ENCODE results near the gene NDUFS2. TPM values are rescaled to one million over a fixed set of nuclear protein-coding genes. Genes with fewer than 3 reads are reported as not detected.
A peak's percentile ranks its signal among the peaks of the same experiment; 100 is the strongest.

Gene NDUFS2
- total and polyA plus RNA-seq, 4 donors, result 110 to 196 (median 168) TPM

DNA sequence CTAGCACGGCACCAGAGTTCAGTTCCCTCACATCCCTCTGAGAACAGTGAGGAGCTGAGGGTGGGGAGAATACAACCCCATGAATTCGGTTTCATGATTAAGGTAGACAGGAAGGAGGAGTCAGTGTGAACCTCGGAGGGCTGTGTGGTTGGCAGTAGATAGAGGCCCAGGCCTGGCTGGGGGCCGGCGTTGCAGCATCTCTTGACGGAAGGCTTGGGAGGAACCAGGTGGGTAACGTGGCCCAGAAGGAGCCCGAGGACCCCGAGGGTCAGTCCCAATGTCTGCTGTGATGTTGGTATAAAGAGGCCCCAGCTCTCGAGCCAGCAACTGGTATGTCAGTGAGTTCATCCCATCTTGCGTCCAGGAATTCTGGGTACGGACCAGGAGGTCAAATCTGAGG lies 30.5 kb upstream of the NDUFS2 start:
- Histone ChIP-seq H3K4me1 (ENCODE audit: control insufficient read depth, insufficient read depth, low read length) (peaks cover 19% of the 10 kb centered on the region), H3K9me3 (ENCODE audit: control insufficient read depth, insufficient read depth, low read length) (no peaks in the 10 kb centered on the region), H3K36me3 (ENCODE audit: control insufficient read depth, insufficient read depth, low read length) (peaks cover 77% of the 10 kb centered on the region), H3K4me3 (ENCODE audit: low read depth, low read length) (no peak overlapping the region), H3K27me3 (ENCODE audit: control insufficient read depth, insufficient read depth, low read length) (no peaks in the 10 kb centered on the region), H3K27ac (ENCODE audit: low read depth, low read length) (no peak overlapping the region)
- 89% methylated on average over 11 of the region's 12 CpGs for WGBS (ENCODE audit: insufficient coverage)
- DNase-seq (ENCODE audit: low read depth in 4 of 6, low spot score in 6 of 6), result no peak

DNA sequence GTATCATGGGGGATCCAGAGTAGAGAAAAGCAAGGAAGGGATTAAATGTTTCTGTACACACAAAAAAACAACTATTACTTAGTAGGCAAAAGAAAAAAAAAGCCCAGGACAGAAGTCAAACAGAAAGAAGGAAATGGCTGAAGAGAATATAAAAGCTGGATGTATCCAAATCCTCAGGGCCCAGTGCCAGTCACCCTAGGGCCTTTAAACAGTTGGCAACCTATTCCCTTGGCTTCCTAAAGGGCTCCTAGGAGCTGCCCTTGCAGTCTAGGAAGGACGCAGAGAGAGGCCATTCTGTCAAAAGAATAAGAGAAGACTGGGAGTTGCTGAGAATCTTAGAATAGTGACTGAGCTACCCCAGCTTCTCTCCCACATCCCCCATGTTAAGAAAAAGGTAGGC lies 29.8 kb upstream of the NDUFS2 start:
- no peak overlapping the region for H3K27ac ChIP-seq (ENCODE audit: low read depth, low read length)
- no peaks in the 10 kb centered on the region for H3K27me3 ChIP-seq (ENCODE audit: control insufficient read depth, insufficient read depth, low read length)
- H3K36me3 ChIP-seq (ENCODE audit: control insufficient read depth, insufficient read depth, low read length), result peaks cover 80% of the 10 kb centered on the region
- H3K9me3 ChIP-seq (ENCODE audit: control insufficient read depth, insufficient read depth, low read length), result no peaks in the 10 kb centered on the region
- DNase-seq (ENCODE audit: low read depth in 4 of 6, low spot score in 6 of 6), result no peak
- no CpG with 5 or more reads among the region's 1 CpG for WGBS (ENCODE audit: insufficient coverage)
- H3K4me3 ChIP-seq (ENCODE audit: low read depth, low read length), result no peak overlapping the region
- H3K4me1 ChIP-seq (ENCODE audit: control insufficient read depth, insufficient read depth, low read length), result peaks cover 15% of the 10 kb centered on the region

- Histone ChIP-seq H3K36me3 (ENCODE audit: control insufficient read depth, insufficient read depth, low read length) (peaks cover 77% of the 10 kb centered on the region), H3K27me3 (ENCODE audit: control insufficient read depth, insufficient read depth, low read length) (no peaks in the 10 kb centered on the region), H3K9me3 (ENCODE audit: control insufficient read depth, insufficient read depth, low read length) (no peaks in the 10 kb centered on the region), H3K4me1 (ENCODE audit: control insufficient read depth, insufficient read depth, low read length) (peaks cover 15% of the 10 kb centered on the region), H3K27ac (ENCODE audit: low read depth, low read length) (no peak overlapping the region), H3K4me3 (ENCODE audit: low read depth, low read length) (no peak overlapping the region)
- no peak for DNase-seq (ENCODE audit: low read depth in 4 of 6, low spot score in 6 of 6)
- WGBS (ENCODE audit: insufficient coverage), result 100% methylated on average over 1 of the region's 4 CpGs
Measured at GRCh38 chr1:161172776-161173376, 29.3 kb upstream of the NDUFS2 start.

GRCh38 chr1:161173711-161174110 lies 28.5 kb upstream of the NDUFS2 start:
- Histone ChIP-seq H3K27ac (ENCODE audit: low read depth, low read length) (no peak overlapping the region), H3K9me3 (ENCODE audit: control insufficient read depth, insufficient read depth, low read length) (no peaks in the 10 kb centered on the region), H3K27me3 (ENCODE audit: control insufficient read depth, insufficient read depth, low read length) (no peaks in the 10 kb centered on the region), H3K36me3 (ENCODE audit: control insufficient read depth, insufficient read depth, low read length) (peaks cover 69% of the 10 kb centered on the region), H3K4me3 (ENCODE audit: low read depth, low read length) (no peak overlapping the region), H3K4me1 (ENCODE audit: control insufficient read depth, insufficient read depth, low read length) (peaks cover 13% of the 10 kb centered on the region)
- WGBS (ENCODE audit: insufficient coverage), result 98% methylated on average over 10 of the region's 11 CpGs
- DNase-seq (ENCODE audit: low read depth in 4 of 6, low spot score in 6 of 6), result no peak

GRCh38 chr1:161174911-161175310 lies 27.3 kb upstream of the NDUFS2 start:
- Histone ChIP-seq H3K27me3 (ENCODE audit: control insufficient read depth, insufficient read depth, low read length) (no peaks in the 10 kb centered on the region), H3K4me3 (ENCODE audit: low read depth, low read length) (no peak overlapping the region), H3K9me3 (ENCODE audit: control insufficient read depth, insufficient read depth, low read length) (no peaks in the 10 kb centered on the region), H3K4me1 (ENCODE audit: control insufficient read depth, insufficient read depth, low read length) (peaks cover 13% of the 10 kb centered on the region), H3K27ac (ENCODE audit: low read depth, low read length) (no peak overlapping the region), H3K36me3 (ENCODE audit: control insufficient read depth, insufficient read depth, low read length) (peaks cover 57% of the 10 kb centered on the region)
- WGBS (ENCODE audit: insufficient coverage), result 98% methylated on average over 11 of the region's 11 CpGs
- no peak for DNase-seq (ENCODE audit: low read depth in 4 of 6, low spot score in 6 of 6)

GRCh38 chr1:161175771-161176453 lies 26.3 kb upstream of the NDUFS2 start:
- Histone ChIP-seq H3K27ac (ENCODE audit: low read depth, low read length) (no peak overlapping the region), H3K36me3 (ENCODE audit: control insufficient read depth, insufficient read depth, low read length) (peaks cover 48% of the 10 kb centered on the region), H3K4me3 (ENCODE audit: low read depth, low read length) (peak overlapping the region; percentile 91), H3K4me1 (ENCODE audit: control insufficient read depth, insufficient read depth, low read length) (peaks cover 13% of the 10 kb centered on the region), H3K27me3 (ENCODE audit: control insufficient read depth, insufficient read depth, low read length) (no peaks in the 10 kb centered on the region), H3K9me3 (ENCODE audit: control insufficient read depth, insufficient read depth, low read length) (no peaks in the 10 kb centered on the region)
- no peak for DNase-seq (ENCODE audit: low read depth in 4 of 6, low spot score in 6 of 6)
- WGBS (ENCODE audit: insufficient coverage), result 89% methylated on average over 10 of the region's 10 CpGs

DNA sequence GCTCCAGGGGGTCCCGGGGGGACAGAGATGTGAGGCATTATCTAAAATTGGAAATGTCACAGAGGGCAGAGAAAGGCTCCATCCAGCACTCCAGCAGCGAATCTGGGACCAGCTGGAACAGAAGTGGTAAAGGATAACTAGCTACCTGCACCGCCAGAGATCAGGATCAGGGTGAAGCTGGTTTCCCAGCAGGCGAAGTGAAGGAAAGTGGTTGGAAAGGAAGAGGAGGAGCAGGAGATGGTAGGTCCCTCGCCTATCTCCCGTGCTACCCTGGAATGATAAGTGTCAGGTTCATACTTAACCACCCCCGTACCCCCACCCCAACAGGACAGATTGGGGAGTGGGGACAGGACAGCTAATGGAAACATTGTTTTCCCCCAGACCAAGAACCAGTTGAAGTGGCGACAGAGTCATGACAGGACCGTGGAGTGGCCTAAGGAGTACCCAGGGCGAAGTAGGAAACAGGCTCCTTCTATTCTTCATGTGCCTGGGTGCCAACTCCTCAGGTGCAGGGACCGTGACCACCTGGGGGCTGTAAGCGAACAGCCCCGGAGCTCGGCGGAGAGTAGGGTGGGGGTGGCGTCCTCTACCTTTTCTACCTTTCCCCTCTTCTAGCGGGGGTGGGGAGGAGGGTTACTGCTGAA lies 25.6 kb upstream of the NDUFS2 start:
- no peaks in the 10 kb centered on the region for H3K27me3 ChIP-seq (ENCODE audit: control insufficient read depth, insufficient read depth, low read length)
- H3K4me3 ChIP-seq (ENCODE audit: low read depth, low read length), result peak overlapping the region; percentile 91
- no peak for DNase-seq (ENCODE audit: low read depth in 4 of 6, low spot score in 6 of 6)
- H3K36me3 ChIP-seq (ENCODE audit: control insufficient read depth, insufficient read depth, low read length), result peaks cover 41% of the 10 kb centered on the region
- peak overlapping the region; percentile 75 for H3K27ac ChIP-seq (ENCODE audit: low read depth, low read length)
- WGBS (ENCODE audit: insufficient coverage), result 37% methylated on average over 6 of the region's 17 CpGs
- peaks cover 13% of the 10 kb centered on the region for H3K4me1 ChIP-seq (ENCODE audit: control insufficient read depth, insufficient read depth, low read length)
- H3K9me3 ChIP-seq (ENCODE audit: control insufficient read depth, insufficient read depth, low read length), result no peaks in the 10 kb centered on the region

- DNase-seq (ENCODE audit: low read depth in 4 of 6, low spot score in 6 of 6), result peak in 5 of 6 donors; percentile 71 to 96 (median 82)
- whole genome bisulfite sequencing (ENCODE audit: insufficient coverage), result under 1% methylated on average over 45 of the region's 50 CpGs
- H3K27ac ChIP-seq (ENCODE audit: low read depth, low read length), result peak within 1 kb of the TSS; percentile 75
- H3K4me1 ChIP-seq (ENCODE audit: control insufficient read depth, insufficient read depth, low read length), result peaks cover 13% of the 10 kb centered on the region
- H3K4me3 ChIP-seq (ENCODE audit: low read depth, low read length), result peak within 1 kb of the TSS; percentile 91
- H3K27me3 ChIP-seq (ENCODE audit: control insufficient read depth, insufficient read depth, low read length), result no peaks in the 10 kb centered on the region
- peaks cover 34% of the 10 kb centered on the region for H3K36me3 ChIP-seq (ENCODE audit: control insufficient read depth, insufficient read depth, low read length)
- H3K9me3 ChIP-seq (ENCODE audit: control insufficient read depth, insufficient read depth, low read length), result no peaks in the 10 kb centered on the region
Measured at GRCh38 chr1:161177112-161177935, 24.8 kb upstream of the NDUFS2 start, which contains the start of gene B4GALT3. TSS of gene B4GALT3 (minus strand) at chr1:161177507. CDS start at chr1:161176060, 1,447 bp downstream.

DNA sequence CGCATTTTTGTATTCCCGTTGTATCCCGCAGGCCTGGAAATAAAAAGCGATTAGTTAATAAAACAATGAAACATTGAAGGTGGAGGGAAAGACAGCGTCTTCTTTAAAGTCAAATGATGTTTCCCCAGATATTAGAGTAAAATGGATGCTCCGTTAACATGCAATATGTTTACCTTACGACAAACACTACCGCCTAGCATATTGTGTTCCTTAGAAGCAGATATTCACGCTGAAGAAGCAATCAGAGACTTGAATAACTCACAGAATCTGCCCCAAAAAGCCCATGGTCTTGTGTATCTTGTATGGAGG lies 24.3 kb upstream of the NDUFS2 start:
- H3K27me3 ChIP-seq (ENCODE audit: control insufficient read depth, insufficient read depth, low read length), result no peaks in the 10 kb centered on the region
- no peak for DNase-seq (ENCODE audit: low read depth in 4 of 6, low spot score in 6 of 6)
- peaks cover 13% of the 10 kb centered on the region for H3K4me1 ChIP-seq (ENCODE audit: control insufficient read depth, insufficient read depth, low read length)
- 17% methylated on average over 1 of the region's 9 CpGs for WGBS (ENCODE audit: insufficient coverage)
- peak overlapping the region; percentile 91 for H3K4me3 ChIP-seq (ENCODE audit: low read depth, low read length)
- H3K9me3 ChIP-seq (ENCODE audit: control insufficient read depth, insufficient read depth, low read length), result no peaks in the 10 kb centered on the region
- H3K36me3 ChIP-seq (ENCODE audit: control insufficient read depth, insufficient read depth, low read length), result peaks cover 28% of the 10 kb centered on the region
- H3K27ac ChIP-seq (ENCODE audit: low read depth, low read length), result peak overlapping the region; percentile 75

Data from spinal cord (tissue), 10 donors.